HCT116 (cell line): ENCODE results near the gene GRAMD4. TPM values are rescaled to one million over a fixed set of nuclear protein-coding genes. Genes with fewer than 3 reads are reported as not detected.

Experiments
- ATAC-seq: fragments of 200-7000 bp; cut with Tn5 transposase; 2 replicates; pipeline ENCODE4 v1.9.1; 2020; ENCODE audit warnings: mild to moderate bottlenecking, moderate library complexity
- BruUV-seq: library from RNA; stranded (reverse); fragments of 400-500 nt; replicated peaks from 2 replicates; lab custom pipeline; 2021; lab: Mats Ljungman, UMichigan
- CTCF ChIA-PET: fragments of 300-600 bp; sonication (Branson Sonifier 250); formaldehyde crosslinking; loops from one replicate; lab custom pipeline; 2021; ENCODE audit warnings: antibody characterized with exemption; lab: Charles Lee
- POLR2A ChIA-PET: fragments of 300-600, 350-600 bp; sonication (Branson Sonifier 250); formaldehyde crosslinking; loops from one replicate; lab custom pipeline; 2021; ENCODE audit warnings: antibody characterized with exemption; lab: Charles Lee
- RAD21 ChIA-PET, 2 experiments: fragments of 300-600 bp; sonication (Branson Sonifier 250); formaldehyde crosslinking; loops; one replicate each; lab custom pipeline; 2023; ENCODE audit warnings: low total read pairs in 2 of 2; ENCODE audit not compliant: uncharacterized antibody in 2 of 2, unreplicated experiment in 2 of 2, low non-redundant PET in 1 of 2; lab: Charles Lee
- DNase-seq: peaks from one replicate; pipeline ENCODE4 v3.0.0-alpha.2; 2010; ENCODE audit warnings: low read depth, low spot score
- H2AFZ ChIP-seq: fragments of 200-600 bp; shearing (Covaris generic), sonication (generic); 2 replicates; pipeline ENCODE4 v1.6.1; 2017; ENCODE audit warnings: low read depth, mixed run types, mixed read lengths, antibody characterized with exemption, low read length; ENCODE audit not compliant: poor library complexity, severe bottlenecking
- H3K27ac ChIP-seq: 2 replicates; pipeline ENCODE4 v1.5.1; 2012; ENCODE audit warnings: low read depth, low read length
- H3K27me3 ChIP-seq: fragments of 200-600 bp; sonication (generic); 2 replicates; pipeline ENCODE4 v1.6.1; 2016; ENCODE audit warnings: mixed run types, low read length, mixed read lengths; ENCODE audit not compliant: insufficient read depth
- H3K36me3 ChIP-seq, 2 experiments: fragments of 200-500 bp in 1 of 2; fragments of 200-600 bp in 1 of 2; sonication (Bioruptor generic) in 1 of 2; sonication (generic) in 1 of 2; 2 replicates each; pipeline versions ENCODE4 v1.5.1 to v1.6.1; 2014 to 2016; ENCODE audit warnings: low read length in 2 of 2, inconsistent platforms in 1 of 2, mixed read lengths in 1 of 2, mixed run types in 1 of 2; ENCODE audit not compliant: insufficient read depth in 2 of 2, control insufficient read depth in 1 of 2
- H3K4me1 ChIP-seq, 2 experiments: fragments of 200-600 bp in 1 of 2; sonication (generic) in 1 of 2; 2 replicates each; pipeline versions ENCODE4 v1.5.1 to v1.6.1; 2012 to 2017; ENCODE audit warnings: low read length in 2 of 2, inconsistent platforms in 1 of 2, mild to moderate bottlenecking in 1 of 2, mixed read lengths in 1 of 2, mixed run types in 1 of 2, moderate library complexity in 1 of 2; ENCODE audit not compliant: insufficient read depth in 2 of 2, control insufficient read depth in 1 of 2
- H3K4me2 ChIP-seq: fragments of 200-600 bp; sonication (generic); 2 replicates; pipeline ENCODE4 v1.6.1; 2017; ENCODE audit warnings: mixed run types, low read length, mixed read lengths
- H3K4me3 ChIP-seq, 2 experiments: fragments of 200-600 bp in 1 of 2; sonication (generic) in 1 of 2; replicated peaks in 1 of 2; 2 replicates each; pipeline ENCODE4 v1.5.1; 2011 to 2016; ENCODE audit warnings: low read length in 2 of 2, control low read depth in 1 of 2, low read depth in 1 of 2, mild to moderate bottlenecking in 1 of 2, mixed read lengths in 1 of 2, mixed run types in 1 of 2
- H3K79me2 ChIP-seq: fragments of 200-600 bp; sonication (generic); 2 replicates; pipeline ENCODE4 v1.6.1; 2017; ENCODE audit warnings: mild to moderate bottlenecking, mixed run types, low read length, moderate library complexity, mixed read lengths; ENCODE audit not compliant: insufficient read depth
- H3K9ac ChIP-seq: fragments of 200-600 bp; sonication (generic); 2 replicates; pipeline ENCODE4 v1.6.1; 2016; ENCODE audit warnings: low read length, mixed read lengths
- H3K9me2 ChIP-seq: fragments of 200-600 bp; sonication (generic), shearing (Covaris generic); 2 replicates; pipeline ENCODE4 v1.6.1; 2017; ENCODE audit warnings: mixed run types, mild to moderate bottlenecking, moderate library complexity; ENCODE audit not compliant: insufficient read depth
- H3K9me3 ChIP-seq, 2 experiments: fragments of 200-500 bp in 1 of 2; fragments of 200-600 bp in 1 of 2; sonication (Bioruptor generic) in 1 of 2; sonication (generic) in 1 of 2; 2 replicates each; pipeline ENCODE4 v1.6.1; 2014 to 2017; ENCODE audit warnings: low read length in 2 of 2, mixed read lengths in 2 of 2, inconsistent platforms in 1 of 2, low read depth in 1 of 2, mild to moderate bottlenecking in 1 of 2, mixed run types in 1 of 2, moderate library complexity in 1 of 2; ENCODE audit not compliant: control insufficient read depth in 1 of 2, insufficient read depth in 1 of 2
- H4K20me1 ChIP-seq: fragments of 200-600 bp; sonication (generic), shearing (Covaris generic); 2 replicates; pipeline ENCODE4 v1.6.1; 2017; ENCODE audit warnings: mixed run types, mild to moderate bottlenecking, moderate library complexity; ENCODE audit not compliant: insufficient read depth
- ATF3 ChIP-seq: IDR thresholded peaks from 2 replicates; pipeline ENCODE4 v1.6.1; 2012
- CBX3 ChIP-seq: IDR thresholded peaks from 2 replicates; pipeline ENCODE4 v1.6.1; 2012; ENCODE audit warnings: low read depth
- ELF1 ChIP-seq: IDR thresholded peaks from 2 replicates; pipeline ENCODE4 v1.6.1; 2012; ENCODE audit warnings: low read depth, borderline replicate concordance
- EZH2 ChIP-seq: fragments of 200-600 bp; sonication (generic); IDR thresholded peaks from 2 replicates; pipeline ENCODE4 v1.6.1; 2017; ENCODE audit warnings: antibody characterized with exemption, mixed run types
- EZH2phosphoT487 ChIP-seq: fragments of 200-600 bp; IDR thresholded peaks from 2 replicates; pipeline ENCODE4 v1.6.1; 2018; ENCODE audit warnings: antibody characterized with exemption, borderline replicate concordance
- JUND ChIP-seq: IDR thresholded peaks from 2 replicates; pipeline ENCODE4 v1.6.1; 2012
- POLR2A ChIP-seq: IDR thresholded peaks from 2 replicates; pipeline ENCODE4 v1.7.0; 2011; ENCODE audit warnings: borderline replicate concordance; ENCODE audit not compliant: insufficient read depth, insufficient read length; ENCODE audit errors: extremely low read depth
- POLR2AphosphoS5 ChIP-seq: IDR thresholded peaks from 2 replicates; pipeline ENCODE4 v1.6.1; 2011; ENCODE audit warnings: mild to moderate bottlenecking, low read depth, low read length, moderate library complexity
- RAD21 ChIP-seq: IDR thresholded peaks from 2 replicates; pipeline ENCODE4 v1.6.1; 2012; ENCODE audit warnings: low read depth, mild to moderate bottlenecking
- SRF ChIP-seq: IDR thresholded peaks from 2 replicates; pipeline ENCODE4 v1.6.1; 2012; ENCODE audit warnings: low read depth
- TCF7L2 ChIP-seq: IDR thresholded peaks from 2 replicates; pipeline ENCODE4 v1.7.0; 2011; ENCODE audit warnings: borderline replicate concordance, inconsistent platforms; ENCODE audit not compliant: insufficient read depth, insufficient read length; ENCODE audit errors: extremely low read depth
- YY1 ChIP-seq: IDR thresholded peaks from 2 replicates; pipeline ENCODE4 v1.6.1; 2011; ENCODE audit warnings: low read length, low read depth, moderate library complexity, mild to moderate bottlenecking; ENCODE audit not compliant: insufficient replicate concordance; ENCODE audit errors: extremely low read depth
- intact Hi-C: fragments of 100-400 bp; cut with micrococcal nuclease; formaldehyde crosslinking; loops from 2 replicates; pipeline ENCODE4 v1.10.0; 2022
- total RNA-seq: library from RNA; stranded (reverse); gene quantifications from one replicate; pipeline ENCODE4 v1.2.1, GENCODE V29; 2021; ENCODE audit not compliant: unreplicated experiment
- TF ChIP-seq, protein P1 (sequence below): IDR thresholded peaks from 2 replicates; pipeline ENCODE4 v1.6.1; 2012; ENCODE audit warnings: low read depth
- TF ChIP-seq, protein P2 (sequence below): IDR thresholded peaks from 2 replicates; pipeline ENCODE4 v1.6.1; 2011; ENCODE audit warnings: mild to moderate bottlenecking, low read length, moderate library complexity; ENCODE audit not compliant: insufficient replicate concordance; ENCODE audit errors: extremely low read depth

GRAMD4 gene
- total RNA-seq, 1 experiment from 2014 or later, result 25.8 TPM

- no peak overlapping the region for H3K27ac ChIP-seq
- TF ChIP-seq RAD21 (no peak), TCF7L2 (no peak), EZH2 (no peak), ATF3 (no peak), SRF (no peak), JUND (no peak), CBX3 (no peak), ELF1 (no peak), EZH2phosphoT487 (no peak), POLR2A (no peak), YY1 (no peak), POLR2AphosphoS5 (no peak)
- TF ChIP-seq, protein P1, sequence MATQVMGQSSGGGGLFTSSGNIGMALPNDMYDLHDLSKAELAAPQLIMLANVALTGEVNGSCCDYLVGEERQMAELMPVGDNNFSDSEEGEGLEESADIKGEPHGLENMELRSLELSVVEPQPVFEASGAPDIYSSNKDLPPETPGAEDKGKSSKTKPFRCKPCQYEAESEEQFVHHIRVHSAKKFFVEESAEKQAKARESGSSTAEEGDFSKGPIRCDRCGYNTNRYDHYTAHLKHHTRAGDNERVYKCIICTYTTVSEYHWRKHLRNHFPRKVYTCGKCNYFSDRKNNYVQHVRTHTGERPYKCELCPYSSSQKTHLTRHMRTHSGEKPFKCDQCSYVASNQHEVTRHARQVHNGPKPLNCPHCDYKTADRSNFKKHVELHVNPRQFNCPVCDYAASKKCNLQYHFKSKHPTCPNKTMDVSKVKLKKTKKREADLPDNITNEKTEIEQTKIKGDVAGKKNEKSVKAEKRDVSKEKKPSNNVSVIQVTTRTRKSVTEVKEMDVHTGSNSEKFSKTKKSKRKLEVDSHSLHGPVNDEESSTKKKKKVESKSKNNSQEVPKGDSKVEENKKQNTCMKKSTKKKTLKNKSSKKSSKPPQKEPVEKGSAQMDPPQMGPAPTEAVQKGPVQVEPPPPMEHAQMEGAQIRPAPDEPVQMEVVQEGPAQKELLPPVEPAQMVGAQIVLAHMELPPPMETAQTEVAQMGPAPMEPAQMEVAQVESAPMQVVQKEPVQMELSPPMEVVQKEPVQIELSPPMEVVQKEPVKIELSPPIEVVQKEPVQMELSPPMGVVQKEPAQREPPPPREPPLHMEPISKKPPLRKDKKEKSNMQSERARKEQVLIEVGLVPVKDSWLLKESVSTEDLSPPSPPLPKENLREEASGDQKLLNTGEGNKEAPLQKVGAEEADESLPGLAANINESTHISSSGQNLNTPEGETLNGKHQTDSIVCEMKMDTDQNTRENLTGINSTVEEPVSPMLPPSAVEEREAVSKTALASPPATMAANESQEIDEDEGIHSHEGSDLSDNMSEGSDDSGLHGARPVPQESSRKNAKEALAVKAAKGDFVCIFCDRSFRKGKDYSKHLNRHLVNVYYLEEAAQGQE, result no peak
- TF ChIP-seq, protein P2, sequence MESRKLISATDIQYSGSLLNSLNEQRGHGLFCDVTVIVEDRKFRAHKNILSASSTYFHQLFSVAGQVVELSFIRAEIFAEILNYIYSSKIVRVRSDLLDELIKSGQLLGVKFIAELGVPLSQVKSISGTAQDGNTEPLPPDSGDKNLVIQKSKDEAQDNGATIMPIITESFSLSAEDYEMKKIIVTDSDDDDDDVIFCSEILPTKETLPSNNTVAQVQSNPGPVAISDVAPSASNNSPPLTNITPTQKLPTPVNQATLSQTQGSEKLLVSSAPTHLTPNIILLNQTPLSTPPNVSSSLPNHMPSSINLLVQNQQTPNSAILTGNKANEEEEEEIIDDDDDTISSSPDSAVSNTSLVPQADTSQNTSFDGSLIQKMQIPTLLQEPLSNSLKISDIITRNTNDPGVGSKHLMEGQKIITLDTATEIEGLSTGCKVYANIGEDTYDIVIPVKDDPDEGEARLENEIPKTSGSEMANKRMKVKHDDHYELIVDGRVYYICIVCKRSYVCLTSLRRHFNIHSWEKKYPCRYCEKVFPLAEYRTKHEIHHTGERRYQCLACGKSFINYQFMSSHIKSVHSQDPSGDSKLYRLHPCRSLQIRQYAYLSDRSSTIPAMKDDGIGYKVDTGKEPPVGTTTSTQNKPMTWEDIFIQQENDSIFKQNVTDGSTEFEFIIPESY, result no peak
- TF ChIP-seq, all 23 proteins: peak for 0
- RAD21 ChIA-PET, result no interaction called here
- Histone ChIP-seq H3K9me2 (no peaks in the 10 kb centered on the region), H2AFZ (no peak overlapping the region), H3K79me2 (no peaks in the 10 kb centered on the region), H3K9ac (no peak overlapping the region), H3K27me3 (no peaks in the 10 kb centered on the region), H4K20me1 (no peaks in the 10 kb centered on the region), H3K9me3 (no peaks in the 10 kb centered on the region), H3K4me3 (no peak overlapping the region), H3K4me1 (no peaks in the 10 kb centered on the region), H3K4me2 (no peak overlapping the region), H3K36me3 (no peaks in the 10 kb centered on the region)
- DNase-seq (no peak), ATAC-seq (no peak)
- intact Hi-C loops, result no loop called here
- CTCF ChIA-PET, result no interaction called here
- no TSS peak for BruUV-seq
- POLR2A ChIA-PET, result no interaction called here
These were observed 15.9 kb upstream of the GRAMD4 start for GRCh38 chr22:46604306-46604690.
